T-helper 1 cell treated with Interleukin-12 subunit alpha and Interleukin-12 subunit beta and Interleukin-4 antibody, amounts not matched to agents 30 ng/mL and 1 ng/mL, for 36 hours (primary cell): ENCODE data around the gene COG8. TPM values are rescaled to one million over a fixed set of nuclear protein-coding genes. Genes with fewer than 3 reads are reported as not detected.
"Not testable (repeated sequence)": the region's sequence is repeated elsewhere in the genome, so short reads cannot be mapped to it uniquely, and the experiment has no call there.

ENCODE experiments used
- intact Hi-C: fragments of 100-400 bp; cut with micrococcal nuclease; formaldehyde crosslinking; loops from one replicate; pipeline ENCODE4 v1.15.1; 2024
- total RNA-seq: library from RNA; stranded (reverse); gene quantifications from 2 replicates; pipeline ENCODE4 v1.2.3, GENCODE V29; 2022

Gene COG8
- total RNA-seq, 1 donor from 2014 or later = 35.8 TPM

GRCh38 chr16:69319826-69320739 is 19.3 kb downstream of the COG8 start:
- intact Hi-C loops = no loop called here

GRCh38 chr16:69319381-69319780 is 20.0 kb downstream of the COG8 start:
- intact Hi-C loops = no loop called here

DNA sequence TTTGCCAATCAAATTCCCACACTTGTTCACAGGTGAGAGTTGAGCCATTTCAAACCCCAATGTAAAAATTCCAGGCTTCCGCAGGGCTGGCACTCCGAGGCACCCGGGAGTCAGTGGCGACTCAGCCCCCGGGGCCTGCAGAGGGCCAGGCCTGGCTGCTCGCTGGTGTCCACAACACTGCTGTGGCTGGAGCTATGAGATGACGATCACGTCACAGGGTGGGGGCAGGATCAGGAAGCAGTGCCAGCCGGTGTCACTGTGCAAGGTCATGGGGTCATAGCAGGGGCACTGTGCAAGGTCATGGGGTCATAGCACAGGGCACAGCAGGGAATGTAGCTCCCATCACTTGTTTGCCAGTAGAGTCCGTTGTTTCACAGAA is 20.5 kb downstream of the COG8 start:
- intact Hi-C loops = no loop called here

DNA sequence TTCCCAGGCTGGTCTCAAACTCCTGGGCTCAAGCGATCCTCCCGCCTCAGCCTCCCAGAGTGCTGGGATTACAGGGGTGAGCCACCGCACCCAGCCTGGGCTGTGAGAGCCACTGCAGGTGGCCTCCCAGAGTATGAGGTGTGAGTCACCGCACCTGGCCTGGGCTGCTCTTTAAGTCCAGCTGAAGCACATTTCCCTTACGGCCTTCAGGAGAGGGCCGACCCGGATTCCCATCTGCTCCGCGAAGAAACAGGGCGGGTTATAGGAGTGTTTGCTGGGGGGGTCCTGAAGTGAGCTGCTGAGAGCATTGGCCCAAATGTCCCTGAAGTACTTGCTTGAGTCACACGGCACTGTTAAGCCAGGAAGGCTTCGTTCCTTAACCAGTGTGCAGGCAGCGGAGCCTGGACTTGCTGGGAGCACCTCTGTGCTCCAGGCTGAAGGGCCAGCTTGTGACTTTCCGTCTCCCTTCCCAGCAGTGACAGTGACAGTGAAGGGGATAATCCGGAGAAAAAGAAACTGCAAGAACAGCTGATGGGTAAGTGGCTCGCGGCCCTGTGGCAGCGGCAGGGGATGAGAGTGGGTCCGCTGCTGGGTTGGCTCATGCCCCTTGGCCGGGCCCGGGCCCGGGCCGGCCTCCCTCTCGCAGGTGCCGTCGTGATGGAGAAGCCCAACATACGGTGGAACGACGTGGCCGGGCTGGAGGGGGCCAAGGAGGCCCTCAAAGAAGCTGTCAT is 21.0 kb downstream of the COG8 start:
- intact Hi-C loops = no loop called here

DNA sequence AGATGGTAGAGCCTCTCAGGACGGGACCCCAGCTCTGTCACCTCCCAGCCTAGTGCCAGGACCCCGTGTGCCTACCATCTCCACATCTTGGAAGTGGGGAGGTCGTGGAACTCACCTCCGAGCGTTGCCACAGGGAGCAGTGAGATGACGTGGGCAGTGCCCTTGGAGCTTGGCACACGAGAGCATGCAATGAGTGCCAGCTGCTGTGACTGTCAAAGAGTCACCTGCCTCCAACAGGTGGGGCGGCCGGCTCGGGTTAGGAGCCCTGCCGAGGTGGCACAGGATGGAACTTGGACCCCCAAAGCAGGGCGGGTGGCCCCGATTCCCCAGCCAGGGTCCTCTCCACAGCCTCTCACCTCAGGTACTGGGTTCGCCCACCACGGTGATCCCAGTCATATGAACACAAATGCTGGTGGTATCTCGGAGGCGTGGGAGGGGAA is 22.7 kb downstream of the COG8 start:
- intact Hi-C loops = no loop called here

DNA sequence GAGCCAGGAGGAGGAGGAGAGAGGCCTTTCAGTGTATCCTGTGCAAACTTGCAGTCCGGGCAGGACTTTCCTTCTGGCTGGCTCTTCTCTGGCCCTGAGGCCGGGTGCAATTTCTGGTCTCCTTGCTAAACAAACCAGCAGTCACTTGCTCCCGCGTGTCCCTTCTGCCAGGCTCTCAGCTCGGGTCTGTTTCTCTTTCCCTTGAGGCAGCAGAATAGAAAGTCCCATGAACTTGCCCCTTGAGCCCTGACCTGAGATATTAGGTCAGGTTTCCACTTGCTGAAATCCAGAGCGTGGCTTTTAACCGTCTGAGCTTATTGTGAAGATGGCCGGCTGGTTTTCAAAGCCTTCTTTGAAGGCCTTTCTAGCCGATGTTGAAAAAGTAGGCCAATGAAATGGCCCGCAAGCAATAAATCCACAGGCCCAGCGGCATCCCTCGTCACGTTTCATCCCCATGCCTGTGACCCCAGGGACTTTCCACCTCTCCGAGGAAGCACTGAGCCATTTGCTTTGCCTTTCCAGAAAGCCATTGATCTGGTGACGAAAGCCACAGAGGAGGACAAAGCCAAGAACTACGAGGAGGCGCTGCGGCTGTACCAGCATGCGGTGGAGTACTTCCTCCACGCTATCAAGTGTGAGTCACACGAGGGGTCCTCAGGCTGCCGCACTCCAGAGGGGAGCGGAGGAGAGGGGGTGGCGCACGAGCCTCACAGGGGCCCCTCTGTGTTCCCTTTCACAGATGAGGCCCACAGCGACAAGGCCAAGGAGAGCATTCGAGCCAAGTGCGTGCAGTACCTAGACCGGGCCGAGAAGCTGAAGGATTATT is 23.7 kb downstream of the COG8 start:
- intact Hi-C loops = no loop called here

- intact Hi-C loops = loop anchor here (5.0 kb wide), 1 partner anchor 867 kb away; the partner anchor contains the start of gene SMPD3
Observed at GRCh38 chr16:69314534-69314933, 24.8 kb downstream of the COG8 start.

DNA sequence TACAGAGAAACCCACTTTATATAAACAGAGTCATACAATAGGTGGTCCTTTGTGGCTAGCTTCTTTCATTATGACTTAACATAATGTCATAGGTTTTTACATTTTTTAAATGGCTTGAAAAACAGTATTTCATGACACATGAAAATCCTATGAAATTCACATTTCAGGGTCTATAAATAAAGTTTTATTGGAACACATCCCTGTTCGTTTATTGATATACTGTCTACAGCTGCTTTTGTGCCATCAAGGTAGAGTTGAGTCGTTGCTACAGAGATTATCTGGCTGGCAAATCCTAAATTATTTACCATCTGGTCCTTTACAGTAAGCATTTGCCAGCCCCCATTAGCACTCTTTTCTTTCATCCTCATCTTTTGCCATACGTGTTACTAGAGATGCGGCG is 25.9 kb downstream of the COG8 start:
- intact Hi-C loops = loop anchor here (5.0 kb wide), 1 partner anchor 866 kb away; the partner anchor contains the start of gene SMPD3

DNA sequence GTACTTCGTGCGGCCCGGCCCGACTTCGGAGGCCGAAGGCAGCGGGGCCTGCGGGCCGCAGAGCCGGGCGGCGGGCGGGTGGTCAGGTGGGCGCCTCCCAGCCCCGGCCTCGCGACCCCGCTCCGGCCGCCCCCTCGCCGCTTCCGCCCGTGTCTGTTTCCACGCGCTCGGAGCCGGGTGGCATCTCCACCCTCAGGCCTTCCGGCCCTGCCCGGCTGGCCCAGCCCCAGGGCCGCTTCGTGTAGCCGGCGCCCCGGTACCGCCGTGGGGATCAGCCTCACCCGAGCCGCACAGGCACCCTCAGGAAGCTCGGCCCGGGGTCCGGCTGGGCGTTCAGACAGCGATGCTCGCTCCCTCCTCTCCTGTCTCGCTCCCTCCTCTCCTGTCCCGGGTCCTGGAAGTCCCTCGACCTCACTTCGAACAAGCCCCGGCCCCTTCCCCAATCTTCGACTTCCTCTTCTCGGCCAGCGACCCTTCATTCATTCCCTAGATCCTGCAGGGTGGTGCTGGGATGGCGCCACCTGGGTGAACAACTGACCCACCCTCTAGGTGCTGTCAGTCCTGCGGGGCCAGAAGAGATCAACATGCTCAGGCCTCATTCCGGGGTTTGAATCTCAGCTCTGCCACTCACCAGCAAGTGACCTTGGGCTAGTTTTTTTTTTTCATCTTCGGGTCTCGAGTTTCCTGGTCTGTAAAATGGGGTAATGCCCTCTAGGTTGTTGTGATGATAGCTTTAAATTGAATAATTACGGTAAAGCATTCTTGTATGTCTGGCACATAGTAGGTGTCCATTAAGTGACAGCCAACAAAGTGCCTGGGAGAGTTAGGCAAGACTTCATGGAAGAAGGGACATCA is 27.6 kb downstream of the COG8 start:
- intact Hi-C loops = loop anchor here (1.0 to 5.0 kb wide), 11 partner anchors 19 to 864 kb away; partner anchors contain the start of genes CYB5B, NOB1, PDF and SMPD3

DNA sequence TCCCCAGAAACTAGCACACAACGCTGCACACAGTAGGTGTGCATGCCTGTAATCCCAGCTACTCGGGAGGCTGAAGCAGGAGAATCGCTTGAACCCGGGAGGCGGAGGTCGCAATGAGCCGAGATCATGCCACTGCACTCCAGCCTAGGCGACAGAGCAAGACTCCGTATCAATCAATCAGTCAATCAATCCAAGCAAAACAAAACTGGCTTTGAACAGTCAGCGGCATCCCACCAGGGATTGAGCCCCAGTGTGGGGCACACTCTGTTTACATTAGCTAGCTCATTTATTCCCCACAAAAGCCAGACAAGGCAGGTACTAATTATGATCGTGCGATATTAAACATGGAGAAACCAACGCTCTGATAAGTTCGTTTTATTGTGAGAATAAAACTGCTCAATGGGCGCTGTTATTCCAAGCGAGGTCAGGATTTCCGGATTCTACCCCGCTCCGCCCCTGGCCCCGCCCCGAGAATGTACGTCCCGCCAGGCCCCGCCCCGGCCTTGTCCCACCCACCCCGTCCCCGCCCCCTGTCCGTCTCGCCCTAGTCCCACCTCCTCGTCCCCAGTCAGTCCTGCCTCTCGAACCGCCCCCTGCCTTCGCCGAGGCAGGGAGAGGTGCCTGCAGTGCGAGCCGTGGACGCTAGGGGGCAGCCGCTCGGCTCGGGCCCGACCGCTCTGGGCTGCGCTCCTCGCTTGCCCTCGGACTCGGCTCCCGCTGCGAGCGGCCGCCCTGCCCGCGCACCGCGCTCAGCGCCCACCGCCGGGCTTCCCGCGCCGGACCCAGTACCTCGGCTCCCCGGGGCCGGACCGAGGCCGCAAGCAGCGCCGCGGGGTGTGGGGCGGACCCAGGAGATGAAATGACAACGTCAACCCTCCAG is 28.5 kb downstream of the COG8 start, which contains the start of gene VPS4A:
Gene VPS4A, plus strand, starts transcription at position 698 of the 880 bp plus-strand sequence. Its CDS starts 162 bp downstream, at position 860.
- intact Hi-C loops = loop anchor here (1.0 to 5.0 kb wide), 11 partner anchors 19 to 864 kb away; partner anchors contain the start of genes CYB5B, NOB1, PDF and SMPD3

- intact Hi-C loops = no loop called here
Observed at GRCh38 chr16:69309316-69309715, 30.0 kb downstream of the COG8 start.

DNA sequence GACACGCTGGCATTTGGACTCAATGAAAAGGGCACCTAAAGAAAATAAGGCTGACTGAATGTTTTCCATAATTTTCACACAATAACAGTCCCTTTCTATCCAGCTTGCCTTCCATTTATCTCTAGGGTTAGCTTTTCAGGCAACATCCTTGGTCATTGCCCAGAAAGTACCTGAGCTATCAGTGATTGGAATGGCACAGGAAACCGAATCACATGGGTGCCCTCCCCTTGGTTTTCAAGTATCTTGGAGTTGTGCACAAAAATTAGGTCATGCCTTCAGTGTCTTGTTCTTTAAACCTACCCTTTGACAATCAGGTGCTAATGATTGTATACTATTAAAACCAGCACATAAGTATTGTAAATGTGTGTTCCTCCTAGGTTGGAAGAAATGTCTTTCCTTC is 31.5 kb downstream of the COG8 start:
- intact Hi-C loops = no loop called here

GRCh38 chr16:69307091-69307490 is 32.3 kb downstream of the COG8 start:
- intact Hi-C loops = no loop called here

- intact Hi-C loops = no loop called here
Observed at GRCh38 chr16:69306031-69306430, 33.3 kb downstream of the COG8 start.

DNA sequence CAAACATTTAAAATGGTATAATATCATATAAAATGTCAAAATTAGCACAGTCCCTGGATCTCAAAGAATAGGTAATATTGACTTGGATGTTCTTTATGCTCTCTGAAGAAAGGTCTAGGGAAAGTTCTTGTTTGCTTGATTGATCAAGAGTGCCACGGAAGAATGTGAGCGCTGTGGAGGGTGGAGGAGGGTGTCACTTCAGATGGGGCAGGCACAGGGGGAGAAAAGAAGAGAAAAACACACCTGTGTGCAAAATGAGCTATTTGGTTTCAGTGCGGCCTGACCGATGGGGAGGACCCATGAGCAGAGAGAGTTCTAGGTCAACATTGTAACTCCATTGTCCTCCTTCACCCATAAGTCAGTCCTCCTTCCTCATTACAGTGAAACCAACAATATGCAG is 37.1 kb downstream of the COG8 start:
- intact Hi-C loops = no loop called here

DNA sequence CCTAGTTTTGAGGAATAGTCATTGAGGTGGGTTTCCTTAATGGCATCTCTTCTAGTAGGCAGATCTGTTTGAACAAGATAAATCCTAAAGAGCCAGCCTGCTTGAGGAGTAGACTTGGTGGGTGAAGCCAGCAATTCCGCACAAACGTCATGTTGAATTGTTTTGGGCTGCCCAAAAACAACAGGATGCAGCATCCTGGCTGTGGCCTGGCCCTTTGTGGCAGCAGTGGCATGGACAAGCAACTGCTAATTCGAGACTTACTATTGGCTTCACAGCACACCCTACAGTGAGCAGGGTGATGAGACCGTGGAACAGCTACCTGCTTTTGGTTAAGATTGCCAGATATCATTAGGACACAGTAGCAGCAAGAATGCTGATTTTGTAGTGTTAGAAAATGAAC is 37.5 kb downstream of the COG8 start:
- intact Hi-C loops = no loop called here

DNA sequence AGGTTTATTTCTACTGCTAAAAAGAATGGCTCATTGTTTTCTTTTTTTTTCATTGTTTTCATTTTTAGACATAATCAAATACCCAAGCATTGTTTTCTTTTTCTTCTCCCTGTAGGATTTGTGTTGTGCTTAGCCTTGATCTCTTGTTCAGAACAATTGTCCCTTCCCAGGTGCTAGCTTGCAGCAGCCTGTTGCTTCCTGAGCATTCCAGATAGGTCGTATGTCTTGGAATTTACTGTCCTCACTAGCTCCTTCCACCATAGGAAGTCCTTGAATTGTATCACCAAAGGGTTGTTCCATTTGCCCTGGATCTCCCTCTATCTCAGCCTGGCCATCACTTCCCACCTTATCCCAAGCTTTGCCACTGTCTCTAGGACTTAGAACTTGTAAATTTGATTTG is 38.2 kb downstream of the COG8 start:
- intact Hi-C loops = no loop called here

DNA sequence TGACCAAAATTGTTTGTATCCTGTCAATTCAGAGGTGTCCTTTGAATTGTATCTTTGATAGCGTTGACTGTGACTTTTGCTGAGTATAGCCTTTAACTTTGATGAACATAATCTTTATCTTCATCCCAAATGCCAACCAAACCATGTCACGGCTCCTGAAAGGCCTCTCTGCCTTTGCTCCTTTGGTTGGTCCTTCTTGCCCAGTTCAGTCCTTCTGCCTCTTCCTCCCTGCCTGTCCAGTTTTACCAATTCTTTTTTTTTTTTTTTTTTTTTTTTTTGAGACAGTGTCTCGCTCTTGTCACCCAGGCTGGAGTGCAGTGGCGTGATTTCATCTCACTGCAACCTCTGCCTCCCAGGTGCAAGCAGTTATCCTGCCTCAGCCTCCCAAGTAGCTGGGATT is 41.1 kb downstream of the COG8 start:
- intact Hi-C loops = no loop called here

DNA sequence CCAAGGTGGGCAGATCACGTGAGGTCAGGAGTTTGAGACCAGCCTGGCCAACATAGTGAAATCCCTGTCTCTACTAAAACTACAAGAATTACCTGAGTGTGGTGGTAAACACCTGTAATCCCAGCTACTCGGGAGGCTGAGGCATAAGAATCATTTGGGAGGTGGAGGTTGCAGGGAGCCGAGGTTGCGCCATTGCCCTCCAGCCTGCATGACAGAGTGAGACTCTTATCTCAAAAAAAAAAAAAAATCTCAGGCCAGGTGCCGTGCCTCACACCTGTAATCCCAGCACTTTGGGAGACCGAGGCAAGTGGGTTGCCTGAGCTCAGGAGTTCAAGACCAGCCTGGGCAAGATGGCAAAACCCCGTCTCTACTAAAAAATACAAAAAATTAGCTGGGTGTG is 42.6 kb downstream of the COG8 start:
- intact Hi-C loops = not testable (repeated sequence)
